Parathyroid adenoma (tissue), 2 donors: Measurements from ENCODE around the gene ITPA.
A peak's percentile ranks its signal among the peaks of the same experiment; 100 is the strongest.

Experiments
- H2AFZ ChIP-seq: fragments of 300-600 bp; sonication (generic); one replicate; pipeline ENCODE4 v1.7.0; 2017; ENCODE audit warnings: antibody characterized with exemption, mild to moderate bottlenecking
- H3K27ac ChIP-seq: fragments of 300-600 bp; sonication (generic); one replicate; pipeline ENCODE4 v1.7.0; 2017
- H3K27me3 ChIP-seq: fragments of 300-600 bp; sonication (generic); one replicate; pipeline ENCODE4 v1.7.0; 2017; ENCODE audit warnings: low read length; ENCODE audit not compliant: control insufficient read depth, insufficient read depth
- H3K36me3 ChIP-seq: fragments of 300-600 bp; sonication (generic); one replicate; pipeline ENCODE4 v1.7.0; 2017; ENCODE audit warnings: low read length; ENCODE audit not compliant: control insufficient read depth, insufficient read depth
- H3K4me1 ChIP-seq: fragments of 300-600 bp; sonication (generic); one replicate; pipeline ENCODE4 v1.7.0; 2017; ENCODE audit warnings: control low read depth
- H3K4me2 ChIP-seq: fragments of 300-600 bp; sonication (generic); one replicate; pipeline ENCODE4 v1.7.0; 2017; ENCODE audit warnings: low read length
- H3K4me3 ChIP-seq: fragments of 300-600 bp; sonication (generic); one replicate; pipeline ENCODE4 v1.7.0; 2017; ENCODE audit warnings: low read depth, low read length
- H3K79me2 ChIP-seq: fragments of 300-600 bp; sonication (generic); one replicate; pipeline ENCODE4 v1.7.0; 2017; ENCODE audit warnings: control low read depth
- H3K9ac ChIP-seq: fragments of 300-600 bp; sonication (generic); one replicate; pipeline ENCODE4 v1.7.0; 2017; ENCODE audit warnings: mild to moderate bottlenecking
- H3K9me3 ChIP-seq: fragments of 300-600 bp; sonication (generic); one replicate; pipeline ENCODE4 v1.7.0; 2017; ENCODE audit warnings: low read length; ENCODE audit not compliant: control insufficient read depth
- CTCF ChIP-seq: fragments of 300-600 bp; sonication (generic); IDR thresholded peaks from one replicate; pipeline ENCODE4 v1.7.0; 2017; ENCODE audit warnings: antibody characterized with exemption, mild to moderate bottlenecking
- donor health status: primary hyperparathyroidism.

The ITPA gene

DNA sequence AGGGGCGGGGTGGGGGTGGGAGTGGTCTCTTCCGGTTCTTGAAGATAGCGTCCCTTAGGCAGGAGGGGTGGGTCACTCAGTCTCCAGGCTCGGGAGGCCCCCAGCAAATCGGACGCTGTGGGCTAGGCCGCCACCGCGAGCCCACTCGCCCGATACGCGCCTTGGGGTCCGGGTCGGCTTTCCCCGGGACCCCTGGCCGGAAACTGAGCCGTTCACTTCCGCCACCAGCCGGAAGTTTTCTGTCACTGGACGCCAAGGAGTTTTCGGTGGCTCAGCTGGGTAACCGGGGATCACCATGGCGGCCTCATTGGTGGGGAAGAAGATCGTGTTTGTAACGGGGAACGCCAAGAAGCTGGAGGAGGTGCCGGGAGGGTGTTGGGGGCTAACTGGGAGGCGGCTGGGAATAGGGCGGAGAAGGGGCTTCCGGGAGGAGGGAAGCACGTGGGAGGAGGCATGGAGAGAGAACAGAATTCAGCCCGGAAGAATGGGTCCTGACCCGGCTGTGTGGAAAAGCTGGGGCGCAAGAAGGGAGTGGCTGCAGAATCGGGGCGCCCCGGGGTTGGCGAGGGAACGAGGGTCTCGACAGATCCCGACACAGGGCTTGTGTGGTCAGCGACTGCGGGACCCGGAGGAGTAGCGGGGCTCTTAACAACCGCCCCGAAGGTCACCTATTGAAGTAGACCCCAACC lies at the start of gene ITPA:
Gene ITPA (plus strand): TSS at position 242 of the 689 bp plus-strand sequence. CDS start 54 bp downstream, at position 296.
- H3K4me2 ChIP-seq = peak within 1 kb of the TSS; percentile 100
- peak within 1 kb of the TSS; percentile 92 for H3K4me3 ChIP-seq
- H3K27ac ChIP-seq = peak within 1 kb of the TSS; percentile 48
- H3K9me3 ChIP-seq = no peaks in the 10 kb centered on the region
- no peaks in the 10 kb centered on the region for H3K4me1 ChIP-seq
- H3K27me3 ChIP-seq = no peaks in the 10 kb centered on the region
- peak within 1 kb of the TSS; percentile 40 for H3K9ac ChIP-seq
- H3K36me3 ChIP-seq = no peaks in the 10 kb centered on the region
- H2AFZ ChIP-seq = peak within 1 kb of the TSS; percentile 95
- H3K79me2 ChIP-seq = no peaks in the 10 kb centered on the region
- TF ChIP-seq CTCF = no peak

DNA sequence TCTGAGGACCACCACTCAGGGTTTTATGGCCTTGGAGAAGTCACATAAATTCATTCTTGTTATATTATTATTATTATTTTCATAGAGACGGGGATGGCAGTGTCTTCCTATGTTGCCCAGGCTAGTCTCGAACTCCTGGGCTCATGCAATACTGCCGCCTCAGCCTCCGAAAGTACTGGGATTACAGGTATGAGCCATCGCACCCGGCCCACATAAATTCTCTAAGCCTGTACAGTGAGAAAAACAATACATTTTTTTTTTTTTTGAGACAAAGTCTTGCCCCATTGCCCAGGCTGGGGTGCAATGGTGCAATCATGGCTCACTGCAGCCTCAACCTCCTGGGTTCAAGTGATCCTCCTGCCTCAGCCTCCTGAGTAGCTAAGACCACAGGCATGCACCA lies 48.9 kb upstream of the ITPA start:
- Histone ChIP-seq H3K79me2 (peaks cover 38% of the 10 kb centered on the region), H3K9ac (no peak overlapping the region), H3K4me1 (peaks cover 21% of the 10 kb centered on the region), H3K4me3 (peak overlapping the region; percentile 96), H3K27ac (no peak overlapping the region), H3K4me2 (no peak overlapping the region), H3K27me3 (no peaks in the 10 kb centered on the region), H3K36me3 (no peaks in the 10 kb centered on the region), H2AFZ (no peak overlapping the region), H3K9me3 (no peaks in the 10 kb centered on the region)
- no peak for TF ChIP-seq CTCF

DNA sequence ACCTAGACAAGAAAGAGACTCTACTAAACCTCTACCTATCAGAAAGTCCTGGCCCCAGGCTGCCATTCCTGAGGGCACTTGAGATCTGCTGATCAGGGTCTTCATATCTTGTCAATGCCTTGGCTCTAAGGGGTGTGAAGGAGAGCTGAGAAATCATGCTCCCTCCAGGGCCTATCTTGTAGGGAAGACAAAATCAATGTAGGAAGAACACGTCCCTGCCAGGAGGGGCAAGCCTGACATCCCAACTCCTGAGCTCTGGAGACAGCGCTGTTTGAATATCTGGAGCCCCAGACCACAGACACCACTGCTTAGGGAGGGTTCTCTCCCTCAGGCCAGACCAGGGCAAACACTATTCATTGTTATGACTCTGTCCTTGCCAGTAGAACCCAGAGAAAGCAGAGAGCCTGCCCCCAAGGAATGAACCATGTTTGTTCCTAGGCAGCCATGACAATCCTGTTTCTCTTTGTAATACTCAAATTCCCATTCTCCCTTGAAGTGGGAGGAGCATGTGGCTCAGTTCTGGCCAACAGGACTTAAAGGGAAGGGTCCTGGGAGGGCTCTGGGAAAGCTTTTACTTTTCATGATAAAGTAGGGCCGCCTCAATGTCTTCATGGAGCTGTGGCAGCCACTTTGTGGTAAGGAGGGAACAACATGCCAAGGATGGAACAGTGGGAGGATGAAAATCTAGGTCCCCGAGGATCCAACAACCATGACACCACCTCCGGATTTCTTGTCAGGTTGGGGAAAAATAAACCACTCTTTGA lies 47.8 kb upstream of the ITPA start:
- Histone ChIP-seq H3K27me3 (no peaks in the 10 kb centered on the region), H2AFZ (peak overlapping the region; percentile 71), H3K27ac (peak overlapping the region; percentile 48), H3K9ac (no peak overlapping the region), H3K79me2 (peaks cover 31% of the 10 kb centered on the region), H3K4me2 (no peak overlapping the region), H3K4me3 (no peak overlapping the region), H3K4me1 (peaks cover 21% of the 10 kb centered on the region), H3K36me3 (no peaks in the 10 kb centered on the region), H3K9me3 (no peaks in the 10 kb centered on the region)
- TF ChIP-seq CTCF = no peak

GRCh38 chr20:3162080-3162611 lies 47.2 kb upstream of the ITPA start:
- H3K9ac ChIP-seq = no peak overlapping the region
- H3K79me2 ChIP-seq = peaks cover 26% of the 10 kb centered on the region

More at GRCh38 chr20:3162080-3162611, 47.2 kb upstream of the ITPA start:
- no peaks in the 10 kb centered on the region for H3K27me3 ChIP-seq
- peak overlapping the region; percentile 31 for H3K4me2 ChIP-seq
- peak overlapping the region; percentile 71 for H2AFZ ChIP-seq
- TF ChIP-seq CTCF = no peak
- H3K4me3 ChIP-seq = no peak overlapping the region
- H3K27ac ChIP-seq = peak overlapping the region; percentile 48
- H3K9me3 ChIP-seq = no peaks in the 10 kb centered on the region
- H3K4me1 ChIP-seq = peaks cover 21% of the 10 kb centered on the region
- H3K36me3 ChIP-seq = no peaks in the 10 kb centered on the region
